ENCODE results near the gene NEDD4L.

The NEDD4L gene

GRCh38 chr18:58446391-58447060 lies 402.5 kb downstream of the NEDD4L start:
- no peak for DNase-seq

- no peak for DNase-seq
These were observed 403.5 kb downstream of the NEDD4L start for GRCh38 chr18:58447402-58448095.

- DNase-seq: no peak
These were observed 405.4 kb downstream of the NEDD4L start for GRCh38 chr18:58449464-58449863.
